NCI-H2196 treated with DMSO at 0.1 percent for 48 hours (cell line): ENCODE measurements around the gene TBC1D8.
A peak's percentile ranks its signal among the peaks of the same experiment; 100 is the strongest.
"Not testable (repeated sequence)": the region's sequence is repeated elsewhere in the genome, so short reads cannot be mapped to it uniquely, and the experiment has no call there.

Experiments used
- DNase-seq: peaks from one replicate; lab custom pipeline; 2025; ENCODE audit not compliant: unreplicated experiment; lab: John Stamatoyannopoulos, UW

TBC1D8 gene

GRCh38 chr2:101151146-101151858 is at the start of gene TBC1D8:
TBC1D8 (minus strand) TSS chr2:101151382; CDS start chr2:101151253, 129 bp downstream.
- peak; percentile 66 for DNase-seq

- DNase-seq: no peak
These were observed 49.5 kb upstream of the TBC1D8 start for GRCh38 chr2:101200676-101201075.

GRCh38 chr2:101199251-101199791 is 48.1 kb upstream of the TBC1D8 start:
- no peak for DNase-seq

- no peak for DNase-seq
These were observed 46.6 kb upstream of the TBC1D8 start for GRCh38 chr2:101197814-101198213.

- no peak for DNase-seq
These were observed 46.1 kb upstream of the TBC1D8 start for GRCh38 chr2:101197215-101197745.

- DNase-seq: no peak
These were observed 44.9 kb upstream of the TBC1D8 start for GRCh38 chr2:101195871-101196661.

GRCh38 chr2:101193033-101193626 is 41.9 kb upstream of the TBC1D8 start:
- DNase-seq: no peak

- no peak for DNase-seq
These were observed 39.8 kb upstream of the TBC1D8 start for GRCh38 chr2:101190747-101191516.

GRCh38 chr2:101188683-101189405 is 37.7 kb upstream of the TBC1D8 start:
- DNase-seq: no peak

GRCh38 chr2:101187131-101187530 is 35.9 kb upstream of the TBC1D8 start:
- no peak for DNase-seq

- no peak for DNase-seq
These were observed 34.5 kb upstream of the TBC1D8 start for GRCh38 chr2:101185656-101186055.

GRCh38 chr2:101185085-101185484 is 33.9 kb upstream of the TBC1D8 start:
- DNase-seq: no peak

- DNase-seq: no peak
These were observed 28.8 kb upstream of the TBC1D8 start for GRCh38 chr2:101179982-101180381.

GRCh38 chr2:101176803-101177202 is 25.6 kb upstream of the TBC1D8 start:
- DNase-seq: no peak

- DNase-seq: no peak
These were observed 24.8 kb upstream of the TBC1D8 start for GRCh38 chr2:101175991-101176390.

GRCh38 chr2:101173707-101174295 is 22.6 kb upstream of the TBC1D8 start:
- no peak for DNase-seq

GRCh38 chr2:101169822-101170221 is 18.6 kb upstream of the TBC1D8 start:
- DNase-seq: not testable (repeated sequence)

GRCh38 chr2:101168706-101169105 is 17.5 kb upstream of the TBC1D8 start:
- no peak for DNase-seq

- DNase-seq: not testable (repeated sequence)
These were observed 16.4 kb upstream of the TBC1D8 start for GRCh38 chr2:101167532-101167931.

- DNase-seq: no peak
These were observed 12.8 kb upstream of the TBC1D8 start for GRCh38 chr2:101164021-101164420.
